GM21619 (cell line): ENCODE results near the gene HERC2.
"Not testable (repeated sequence)": the region's sequence is repeated elsewhere in the genome, so short reads cannot be mapped to it uniquely, and the experiment has no call there.

ENCODE experiments used
- ATAC-seq: cut with Tn5 transposase; IDR thresholded peaks from one replicate; pipeline ENCODE4 v1.9.1; 2021; ENCODE audit not compliant: unreplicated experiment

The HERC2 gene

GRCh38 chr15:28322129-28322588 lies at the start of gene HERC2:
HERC2 (minus strand) TSS chr15:28322179; CDS start chr15:28321433, 746 bp downstream.
- not testable (repeated sequence) for ATAC-seq

- ATAC-seq: not testable (repeated sequence)
These were observed 43.5 kb upstream of the HERC2 start for GRCh38 chr15:28365502-28365901.

- ATAC-seq: not testable (repeated sequence)
These were observed 36.0 kb upstream of the HERC2 start, which contains the start of gene GOLGA6L24 for GRCh38 chr15:28357984-28358383. GOLGA6L24 (minus strand) TSS chr15:28358084; CDS start chr15:28358023, 61 bp downstream.

- not testable (repeated sequence) for ATAC-seq
These were observed 461 bp downstream of the HERC2 start for GRCh38 chr15:28321358-28322078.

GRCh38 chr15:28319725-28320124 lies 2.3 kb downstream of the HERC2 start:
- ATAC-seq: not testable (repeated sequence)

GRCh38 chr15:28318828-28319227 lies 3.2 kb downstream of the HERC2 start:
- ATAC-seq: not testable (repeated sequence)

GRCh38 chr15:28318122-28318521 lies 3.9 kb downstream of the HERC2 start:
- ATAC-seq: not testable (repeated sequence)

GRCh38 chr15:28316958-28317357 lies 5.0 kb downstream of the HERC2 start:
- ATAC-seq: not testable (repeated sequence)

- ATAC-seq: not testable (repeated sequence)
These were observed 11.5 kb downstream of the HERC2 start for GRCh38 chr15:28310454-28310853.

- ATAC-seq: not testable (repeated sequence)
These were observed 13.3 kb downstream of the HERC2 start for GRCh38 chr15:28308718-28309117.

- not testable (repeated sequence) for ATAC-seq
These were observed 16.3 kb downstream of the HERC2 start for GRCh38 chr15:28305700-28306099.

GRCh38 chr15:28297434-28297833 lies 24.5 kb downstream of the HERC2 start:
- not testable (repeated sequence) for ATAC-seq

- ATAC-seq: not testable (repeated sequence)
These were observed 25.2 kb downstream of the HERC2 start for GRCh38 chr15:28296814-28297213.

- ATAC-seq: not testable (repeated sequence)
These were observed 26.9 kb downstream of the HERC2 start for GRCh38 chr15:28295009-28295563.

- ATAC-seq: not testable (repeated sequence)
These were observed 27.4 kb downstream of the HERC2 start for GRCh38 chr15:28294560-28294959.

- no peak for ATAC-seq
These were observed 32.1 kb downstream of the HERC2 start for GRCh38 chr15:28289694-28290463.

- ATAC-seq: not testable (repeated sequence)
These were observed 32.9 kb downstream of the HERC2 start for GRCh38 chr15:28288830-28289693.

GRCh38 chr15:28286659-28287058 lies 35.3 kb downstream of the HERC2 start:
- ATAC-seq: not testable (repeated sequence)

- ATAC-seq: no peak
These were observed 35.9 kb downstream of the HERC2 start for GRCh38 chr15:28286031-28286430.

- ATAC-seq: no peak
These were observed 40.1 kb downstream of the HERC2 start for GRCh38 chr15:28281876-28282275.
